22Rv1 (cell line): ENCODE measurements around the gene ZNF778.

Source experiments
- ZFX ChIP-seq: fragments of 450-650 bp; IDR thresholded peaks from 2 replicates; pipeline ENCODE4 v1.6.1; 2017; ENCODE audit warnings: antibody characterized with exemption, borderline replicate concordance
- TF ChIP-seq, protein P1 (sequence below): fragments of 450-650 bp; IDR thresholded peaks from 2 replicates; pipeline ENCODE4 v1.5.1; 2017; ENCODE audit warnings: mild to moderate bottlenecking

DNA sequence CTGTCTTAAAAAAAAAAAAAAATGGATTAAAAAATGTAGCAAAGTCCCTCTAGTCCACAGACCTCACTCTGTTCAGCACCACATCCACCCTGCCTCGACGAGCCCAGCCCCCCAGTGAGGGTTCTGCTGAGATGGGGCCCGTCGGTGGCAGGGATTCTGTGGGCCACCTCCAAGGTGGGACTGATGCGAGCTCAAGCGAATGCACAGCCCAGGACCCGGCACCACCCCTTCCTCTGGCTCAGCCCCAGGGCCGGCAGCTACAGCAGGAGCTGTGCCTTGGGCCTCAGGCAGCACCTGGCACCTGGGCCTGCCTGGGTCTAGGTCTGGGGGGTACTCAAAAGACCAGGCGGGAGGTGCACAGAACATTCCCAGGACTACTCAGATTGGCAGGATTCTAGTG is 59.5 kb downstream of the ZNF778 start:
- TF ChIP-seq, protein P1, sequence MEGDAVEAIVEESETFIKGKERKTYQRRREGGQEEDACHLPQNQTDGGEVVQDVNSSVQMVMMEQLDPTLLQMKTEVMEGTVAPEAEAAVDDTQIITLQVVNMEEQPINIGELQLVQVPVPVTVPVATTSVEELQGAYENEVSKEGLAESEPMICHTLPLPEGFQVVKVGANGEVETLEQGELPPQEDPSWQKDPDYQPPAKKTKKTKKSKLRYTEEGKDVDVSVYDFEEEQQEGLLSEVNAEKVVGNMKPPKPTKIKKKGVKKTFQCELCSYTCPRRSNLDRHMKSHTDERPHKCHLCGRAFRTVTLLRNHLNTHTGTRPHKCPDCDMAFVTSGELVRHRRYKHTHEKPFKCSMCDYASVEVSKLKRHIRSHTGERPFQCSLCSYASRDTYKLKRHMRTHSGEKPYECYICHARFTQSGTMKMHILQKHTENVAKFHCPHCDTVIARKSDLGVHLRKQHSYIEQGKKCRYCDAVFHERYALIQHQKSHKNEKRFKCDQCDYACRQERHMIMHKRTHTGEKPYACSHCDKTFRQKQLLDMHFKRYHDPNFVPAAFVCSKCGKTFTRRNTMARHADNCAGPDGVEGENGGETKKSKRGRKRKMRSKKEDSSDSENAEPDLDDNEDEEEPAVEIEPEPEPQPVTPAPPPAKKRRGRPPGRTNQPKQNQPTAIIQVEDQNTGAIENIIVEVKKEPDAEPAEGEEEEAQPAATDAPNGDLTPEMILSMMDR, result no peak
- TF ChIP-seq ZFX, result no peak
